Keratinocyte (primary cell): ENCODE results near the gene CSMD2.

Experiments used
- EZH2 ChIP-seq: IDR thresholded peaks from one replicate; pipeline ENCODE4 v1.6.1; 2012; ENCODE audit warnings: inconsistent platforms, mild to moderate bottlenecking, low read length, moderate library complexity
- TF ChIP-seq, protein P1 (sequence below), 3 experiments: IDR thresholded peaks in 1 of 3; conservative IDR thresholded peaks in 1 of 3; optimal IDR thresholded peaks in 1 of 3; 2 replicates in 2 of 3; 3 replicates in 1 of 3; pipeline versions ENCODE3 to v1.5.1; 2011; ENCODE audit warnings: low read length in 3 of 3, mild to moderate bottlenecking in 3 of 3, moderate library complexity in 2 of 3, control low read depth in 1 of 3, inconsistent platforms in 1 of 3; ENCODE audit not compliant: insufficient read depth in 2 of 3; ENCODE audit errors: extremely low read depth in 1 of 3

- TF ChIP-seq, protein P1, sequence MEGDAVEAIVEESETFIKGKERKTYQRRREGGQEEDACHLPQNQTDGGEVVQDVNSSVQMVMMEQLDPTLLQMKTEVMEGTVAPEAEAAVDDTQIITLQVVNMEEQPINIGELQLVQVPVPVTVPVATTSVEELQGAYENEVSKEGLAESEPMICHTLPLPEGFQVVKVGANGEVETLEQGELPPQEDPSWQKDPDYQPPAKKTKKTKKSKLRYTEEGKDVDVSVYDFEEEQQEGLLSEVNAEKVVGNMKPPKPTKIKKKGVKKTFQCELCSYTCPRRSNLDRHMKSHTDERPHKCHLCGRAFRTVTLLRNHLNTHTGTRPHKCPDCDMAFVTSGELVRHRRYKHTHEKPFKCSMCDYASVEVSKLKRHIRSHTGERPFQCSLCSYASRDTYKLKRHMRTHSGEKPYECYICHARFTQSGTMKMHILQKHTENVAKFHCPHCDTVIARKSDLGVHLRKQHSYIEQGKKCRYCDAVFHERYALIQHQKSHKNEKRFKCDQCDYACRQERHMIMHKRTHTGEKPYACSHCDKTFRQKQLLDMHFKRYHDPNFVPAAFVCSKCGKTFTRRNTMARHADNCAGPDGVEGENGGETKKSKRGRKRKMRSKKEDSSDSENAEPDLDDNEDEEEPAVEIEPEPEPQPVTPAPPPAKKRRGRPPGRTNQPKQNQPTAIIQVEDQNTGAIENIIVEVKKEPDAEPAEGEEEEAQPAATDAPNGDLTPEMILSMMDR (optimal IDR thresholded peaks at IDR 0.05 in 1 of 3, IDR thresholded peaks at IDR 0.05 in 1 of 3, conservative IDR thresholded peaks at IDR 0.05 in 1 of 3; ENCODE audit: extremely low read depth in 1 of 3, insufficient read depth in 2 of 3, low read length in 3 of 3) = no peak
- no peak for TF ChIP-seq EZH2
Measured at GRCh38 chr1:33532936-33533335, 632.1 kb downstream of the CSMD2 start.
